Activated CD4-positive, alpha-beta T cell treated with anti-CD3 and anti-CD28 coated beads, Interleukin-2, Interleukin-6, amounts not matched to agents 100 ng/mL and 50 ng/mL, durations not matched to agents 16 hours and 8 hours (primary cell): Measurements from ENCODE around the gene CYP27B1.

Experiments
- DNase-seq: peaks from one replicate; pipeline ENCODE4 v3.0.0-alpha.2; 2020

CYP27B1 gene

GRCh38 chr12:57766464-57767304 is at the start of gene CYP27B1:
TSS of gene CYP27B1 (minus strand) at chr12:57767078. CDS start at chr12:57767041, 37 bp downstream.
- no peak for DNase-seq

DNA sequence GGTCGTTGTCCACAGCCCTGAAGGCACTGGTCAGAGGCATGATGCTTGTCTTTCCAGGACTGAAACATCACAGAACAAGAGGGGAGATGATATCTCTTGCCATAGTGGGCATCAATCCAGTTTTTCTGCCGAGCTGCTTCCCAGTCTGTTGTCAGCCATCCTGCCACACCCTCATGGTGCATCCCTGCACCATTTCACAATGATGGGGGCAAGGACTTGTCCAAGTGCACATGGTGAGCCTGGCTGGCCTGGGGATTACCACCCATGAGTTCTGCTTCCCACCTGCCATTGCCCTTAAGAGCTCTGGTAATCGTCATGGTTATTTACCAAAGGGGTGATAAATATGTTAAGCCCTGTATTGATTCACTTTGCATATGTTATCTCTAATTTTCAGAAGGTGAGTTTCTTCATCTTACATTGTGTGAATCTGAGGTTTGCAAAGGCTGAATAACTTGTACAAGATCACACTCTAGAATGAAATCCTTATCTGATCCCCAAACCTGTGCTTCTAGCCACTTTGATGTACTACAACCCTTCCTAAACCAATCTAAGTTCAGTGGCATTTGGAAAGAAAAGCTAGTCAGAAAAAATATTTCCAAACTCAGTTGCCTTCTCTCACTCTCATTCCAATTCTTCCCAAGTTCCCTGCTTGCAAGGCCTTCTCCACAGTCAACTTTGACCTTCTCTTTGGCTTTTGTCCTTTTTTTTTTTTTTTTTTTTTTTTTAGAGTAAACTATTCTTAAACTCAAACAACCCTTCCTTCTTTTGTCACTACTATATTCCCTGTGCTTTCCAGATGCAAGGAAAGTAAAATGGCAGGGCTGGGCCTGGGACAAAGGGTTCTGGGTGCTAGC is 49.4 kb upstream of the CYP27B1 start:
- DNase-seq: no peak

DNA sequence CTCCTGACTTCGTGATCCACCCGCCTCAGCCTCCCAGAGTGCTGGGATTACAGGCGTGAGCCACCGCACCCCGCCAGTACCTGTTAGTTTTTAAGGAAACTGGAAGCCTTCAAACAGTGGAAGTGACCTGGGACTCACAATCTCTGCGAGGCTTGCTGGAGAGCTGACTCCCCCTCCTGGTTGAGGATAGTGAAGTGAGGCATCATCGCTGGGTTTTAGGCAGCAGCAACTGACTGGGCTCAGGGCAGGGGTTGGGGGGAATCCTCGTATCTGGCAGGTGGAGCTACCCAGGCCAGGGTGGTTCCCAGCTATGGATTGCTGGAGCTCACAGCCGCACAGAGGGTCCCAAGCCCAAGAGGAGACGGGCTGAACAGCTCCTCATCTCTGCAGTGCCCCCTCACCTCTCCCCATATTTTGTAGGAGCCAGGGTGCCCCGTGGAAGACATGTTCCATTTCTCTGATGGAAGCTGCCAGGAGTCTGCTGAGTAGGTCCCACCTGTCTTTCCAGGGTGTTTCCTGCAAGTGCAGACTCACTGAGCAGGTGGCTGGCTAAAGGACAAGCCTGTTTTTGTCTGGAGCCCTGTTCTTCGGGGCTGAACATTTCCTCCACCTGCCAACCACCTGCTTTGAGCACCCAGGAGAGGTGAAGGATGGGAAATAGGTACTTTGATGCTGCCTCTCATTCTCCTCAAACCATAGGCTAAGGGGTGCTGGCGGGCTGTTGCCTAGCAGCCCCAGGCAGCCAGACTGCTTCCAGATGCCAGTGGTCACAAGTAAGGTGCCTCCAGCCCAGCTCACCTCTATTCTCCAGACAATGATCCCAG is 48.5 kb upstream of the CYP27B1 start:
- DNase-seq: no peak

- no peak for DNase-seq
Observed at GRCh38 chr12:57813971-57814772, 47.3 kb upstream of the CYP27B1 start.

GRCh38 chr12:57813111-57813970 is 46.5 kb upstream of the CYP27B1 start:
- DNase-seq: no peak

GRCh38 chr12:57811028-57811755 is 44.3 kb upstream of the CYP27B1 start:
- DNase-seq: no peak

- DNase-seq: no peak
Observed at GRCh38 chr12:57810450-57810849, 43.6 kb upstream of the CYP27B1 start.

- DNase-seq: no peak
Observed at GRCh38 chr12:57809425-57809824, 42.5 kb upstream of the CYP27B1 start.

DNA sequence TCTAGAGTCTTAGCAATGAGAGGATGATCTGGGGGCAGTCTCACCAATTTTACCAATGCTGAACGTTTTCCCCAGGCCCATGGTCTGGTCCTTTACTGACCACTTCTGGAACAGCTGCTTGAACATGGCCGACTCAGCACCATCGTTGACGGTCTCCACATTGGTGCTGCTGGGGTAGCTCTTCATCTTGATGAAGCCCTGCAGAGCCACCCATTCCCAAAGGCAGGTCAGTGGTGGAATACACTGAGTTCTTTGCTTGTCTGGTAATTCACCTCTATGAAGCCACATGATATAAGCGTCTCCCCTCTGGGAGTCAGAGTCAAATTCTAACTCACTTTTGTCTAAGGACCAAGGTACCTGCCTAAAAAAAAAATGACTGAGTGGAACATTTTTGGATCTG is 41.5 kb upstream of the CYP27B1 start:
- DNase-seq: no peak

DNA sequence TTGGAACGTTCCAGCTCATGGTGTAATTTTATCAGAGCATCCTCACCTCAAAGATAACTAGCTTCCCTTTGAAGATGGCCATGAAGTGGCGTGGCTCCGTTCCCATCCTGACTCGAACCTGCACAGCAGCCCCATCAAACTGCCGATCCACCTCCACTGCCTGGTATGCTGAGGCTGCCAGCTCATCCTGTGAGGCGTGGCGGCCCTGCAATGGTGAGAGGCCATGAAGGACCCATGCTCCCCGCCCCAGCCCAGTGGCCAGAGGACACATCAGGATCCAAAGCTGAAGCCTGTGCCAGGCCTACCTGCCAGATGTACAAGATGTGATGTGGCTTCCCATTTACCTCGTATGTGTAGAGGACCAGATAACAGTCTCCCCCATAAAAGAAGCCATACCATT is 40.4 kb upstream of the CYP27B1 start:
- DNase-seq: no peak

DNA sequence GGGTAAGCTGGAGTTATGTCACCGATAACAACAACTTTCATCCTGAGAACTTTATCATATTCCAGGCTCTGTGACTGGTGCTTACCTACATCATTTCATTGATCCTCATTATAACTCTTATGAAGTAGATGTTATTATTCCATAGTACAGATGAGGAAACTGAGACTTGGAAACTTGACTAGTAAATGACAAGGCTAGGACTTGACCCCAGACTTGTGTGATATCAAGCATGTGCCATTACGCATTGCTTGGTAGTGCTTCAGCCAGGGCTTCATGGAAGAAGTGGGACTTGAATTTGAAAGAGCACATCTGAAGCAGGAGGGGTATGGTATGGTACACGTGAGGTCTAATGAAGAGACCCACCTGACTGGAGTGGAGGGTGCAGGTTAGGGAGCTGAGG is 39.8 kb upstream of the CYP27B1 start:
- no peak for DNase-seq

DNA sequence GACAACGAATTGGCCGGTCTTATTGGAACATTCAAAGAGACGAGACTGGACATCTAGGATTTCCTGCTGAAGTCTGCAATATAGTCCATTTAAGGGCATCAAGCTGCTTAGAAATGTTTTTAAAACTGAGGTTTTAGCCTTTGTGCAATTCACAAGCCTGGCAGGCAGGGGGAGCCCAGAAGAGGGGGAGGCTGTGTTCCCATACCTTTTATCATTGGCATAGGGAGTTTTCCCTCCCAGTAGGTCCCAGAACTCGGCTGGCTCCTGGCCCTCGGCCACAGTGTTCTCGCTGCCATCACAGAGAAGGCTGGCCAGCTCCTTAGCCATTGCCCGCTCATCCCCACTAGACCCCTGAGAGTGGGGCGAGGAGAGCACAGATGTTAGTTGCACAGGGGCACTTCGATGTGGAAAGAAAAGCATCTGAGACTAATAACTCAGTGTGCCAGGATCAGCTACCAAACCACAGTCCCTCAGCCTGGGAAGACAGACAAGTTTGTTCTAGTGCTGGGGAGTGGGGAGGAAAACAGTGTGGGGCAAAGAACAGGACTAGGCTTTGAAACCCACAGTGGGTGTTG is 36.5 kb upstream of the CYP27B1 start:
- peak; percentile 25 for DNase-seq

- no peak for DNase-seq
Observed at GRCh38 chr12:57802607-57803006, 35.7 kb upstream of the CYP27B1 start.

- no peak for DNase-seq
Observed at GRCh38 chr12:57800965-57801364, 34.1 kb upstream of the CYP27B1 start.

DNA sequence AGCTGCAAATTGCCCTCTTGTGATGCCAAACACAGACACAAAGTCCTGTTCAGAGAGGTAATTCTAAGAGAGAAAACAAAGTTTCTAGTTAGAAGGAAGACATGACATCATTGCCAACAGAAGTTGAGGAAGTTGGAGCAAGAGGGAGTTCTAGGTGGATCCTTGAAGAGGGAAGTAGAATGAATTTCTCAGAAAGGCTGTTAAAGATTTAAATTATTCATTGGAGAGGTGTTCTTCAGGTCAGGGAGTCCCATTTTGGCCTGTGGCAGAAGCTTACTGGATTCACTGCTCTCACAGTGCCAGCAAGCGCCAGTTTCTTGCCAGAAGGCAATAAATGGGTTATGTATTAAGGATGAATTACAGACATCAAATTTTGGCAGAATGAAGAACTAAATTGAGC is 31.1 kb upstream of the CYP27B1 start:
- DNase-seq: no peak

GRCh38 chr12:57796996-57797395 is 30.1 kb upstream of the CYP27B1 start:
- DNase-seq: no peak

- no peak for DNase-seq
Observed at GRCh38 chr12:57795354-57795753, 28.5 kb upstream of the CYP27B1 start.

DNA sequence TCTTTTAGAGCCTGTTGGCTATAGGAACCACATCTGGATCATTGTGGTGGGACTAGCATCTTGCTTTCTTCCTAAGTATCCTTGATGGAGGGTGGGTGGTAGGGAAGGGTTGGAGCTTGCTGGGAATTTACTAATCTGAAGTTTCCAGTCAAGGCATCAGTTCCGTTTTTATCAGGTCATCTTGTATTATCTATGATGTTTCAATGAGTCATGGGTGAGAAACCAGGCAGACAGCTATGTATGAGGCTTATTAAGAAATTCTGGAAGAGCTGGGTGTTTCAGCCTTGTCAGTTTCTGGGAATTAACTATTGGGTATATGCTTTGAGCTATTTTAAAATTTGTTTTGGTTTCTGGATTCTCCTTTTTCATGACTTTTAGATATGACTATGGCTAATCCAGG is 27.0 kb upstream of the CYP27B1 start:
- no peak for DNase-seq

- DNase-seq: no peak
Observed at GRCh38 chr12:57783861-57784260, 17.0 kb upstream of the CYP27B1 start.

GRCh38 chr12:57783466-57783801 is 16.6 kb upstream of the CYP27B1 start:
- no peak for DNase-seq
